EL (cell line): Measurements from ENCODE around the gene JDP2.
"Not testable (repeated sequence)": the region's sequence is repeated elsewhere in the genome, so short reads cannot be mapped to it uniquely, and the experiment has no call there.

ENCODE experiments used
- DNase-seq: peaks from one replicate; pipeline ENCODE4 v3.0.0-alpha.2; 2016

The JDP2 gene

GRCh38 chr14:75457648-75458165, 29.9 kb downstream of the JDP2 start:
- DNase-seq: no peak

- no peak for DNase-seq
Observed at GRCh38 chr14:75458305-75458704, 30.5 kb downstream of the JDP2 start.

- DNase-seq: no peak
Observed at GRCh38 chr14:75459099-75459741, 31.4 kb downstream of the JDP2 start.

GRCh38 chr14:75459791-75460190, 32.0 kb downstream of the JDP2 start:
- no peak for DNase-seq

- no peak for DNase-seq
Observed at GRCh38 chr14:75460394-75460793, 32.6 kb downstream of the JDP2 start.

- no peak for DNase-seq
Observed at GRCh38 chr14:75461303-75461702, 33.5 kb downstream of the JDP2 start.

GRCh38 chr14:75461755-75462349, 34.0 kb downstream of the JDP2 start:
- DNase-seq: no peak

GRCh38 chr14:75464626-75465025, 36.8 kb downstream of the JDP2 start:
- DNase-seq: no peak

GRCh38 chr14:75467763-75468162, 39.9 kb downstream of the JDP2 start:
- no peak for DNase-seq

GRCh38 chr14:75469164-75469563, 41.3 kb downstream of the JDP2 start:
- no peak for DNase-seq

GRCh38 chr14:75469606-75470237, 41.9 kb downstream of the JDP2 start:
- DNase-seq: no peak

- DNase-seq: no peak
Observed at GRCh38 chr14:75470238-75470797, 42.5 kb downstream of the JDP2 start.

GRCh38 chr14:75471059-75471458, 43.2 kb downstream of the JDP2 start:
- DNase-seq: no peak

- DNase-seq: not testable (repeated sequence)
Observed at GRCh38 chr14:75474127-75474526, 46.3 kb downstream of the JDP2 start.

GRCh38 chr14:75476274-75476995, 48.6 kb downstream of the JDP2 start:
- no peak for DNase-seq

GRCh38 chr14:75477881-75478280, 50.1 kb downstream of the JDP2 start:
- no peak for DNase-seq

- DNase-seq: no peak
Observed at GRCh38 chr14:75479770-75480600, 52.2 kb downstream of the JDP2 start.

GRCh38 chr14:75482366-75482765, 54.5 kb downstream of the JDP2 start:
- DNase-seq: no peak

GRCh38 chr14:75484711-75485429, 57.0 kb downstream of the JDP2 start:
- DNase-seq: no peak

GRCh38 chr14:75486318-75486717, 58.5 kb downstream of the JDP2 start:
- no peak for DNase-seq

- peak; percentile 13 for DNase-seq
Observed at GRCh38 chr14:75487155-75487671, 59.4 kb downstream of the JDP2 start.
